AG04449 (cell line): ENCODE results near the gene LAMA2.

Experiments
- CTCF ChIA-PET: fragments of 350-600 bp; formaldehyde crosslinking; extraction: SDS; loops from one replicate; lab custom pipeline; 2021; ENCODE audit warnings: antibody characterized with exemption; lab: Yijun Ruan, JAX
- POLR2A ChIA-PET: fragments of 400-600, 350-600 bp; formaldehyde crosslinking; extraction: SDS; loops from one replicate; lab custom pipeline; 2020; ENCODE audit warnings: antibody characterized with exemption, inconsistent platforms; lab: Yijun Ruan, JAX
- DNase-seq: peaks from one replicate; pipeline ENCODE4 v3.0.0-alpha.2; 2010; ENCODE audit warnings: low read depth, low spot score
- H3K4me3 ChIP-seq: 2 replicates; pipeline ENCODE4 v1.5.1; 2011; ENCODE audit warnings: low read depth, mild to moderate bottlenecking, control low read depth, low read length
- CTCF ChIP-seq: IDR thresholded peaks from one replicate; pipeline ENCODE4 v1.5.1; 2011; ENCODE audit warnings: mild to moderate bottlenecking, moderate library complexity, low read length, control low read depth, inconsistent platforms; ENCODE audit not compliant: insufficient read depth; ENCODE audit errors: missing control alignments

LAMA2 gene

GRCh38 chr6:129543981-129544380, 661.0 kb downstream of the LAMA2 start:
- CTCF ChIA-PET: no interaction called here
- POLR2A ChIA-PET: no interaction called here
- no peak for TF ChIP-seq CTCF
- DNase-seq: no peak
- no peak overlapping the region for H3K4me3 ChIP-seq

GRCh38 chr6:129544892-129545612, 662.1 kb downstream of the LAMA2 start:
- ChIA-PET POLR2A (no interaction called here), CTCF (interaction anchor here (1.4 kb wide), 1 partner anchor 30 kb away, joined by 3 read pairs; no protein-coding TSS in a partner anchor)
- no peak overlapping the region for H3K4me3 ChIP-seq
- no peak for TF ChIP-seq CTCF
- DNase-seq: no peak

- no peak for TF ChIP-seq CTCF
- no peak overlapping the region for H3K4me3 ChIP-seq
- POLR2A ChIA-PET: no interaction called here
- CTCF ChIA-PET: interaction anchor here (0.9 to 1.4 kb wide), 4 partner anchors 10 to 51 kb away, joined by 3 to 4 read pairs (median 3); no protein-coding TSS in a partner anchor
- no peak for DNase-seq
Observed at GRCh38 chr6:129546702-129547101, 663.8 kb downstream of the LAMA2 start.

GRCh38 chr6:129551486-129551885, 668.5 kb downstream of the LAMA2 start:
- no peak for TF ChIP-seq CTCF
- no peak for DNase-seq
- CTCF ChIA-PET: interaction anchor here (1.0 kb wide), 1 partner anchor 13 kb away, joined by 3 read pairs; no protein-coding TSS in a partner anchor
- POLR2A ChIA-PET: no interaction called here
- no peak overlapping the region for H3K4me3 ChIP-seq

GRCh38 chr6:129552413-129552812, 669.5 kb downstream of the LAMA2 start:
- no peak for DNase-seq
- ChIA-PET CTCF (interaction anchor here (0.8 kb wide), 1 partner anchor 45 kb away, joined by 3 read pairs; no protein-coding TSS in a partner anchor), POLR2A (no interaction called here)
- TF ChIP-seq CTCF: no peak
- no peak overlapping the region for H3K4me3 ChIP-seq

GRCh38 chr6:129555206-129555832, 672.4 kb downstream of the LAMA2 start:
- no peak for TF ChIP-seq CTCF
- POLR2A ChIA-PET: no interaction called here
- peak; percentile 33 for DNase-seq
- no peak overlapping the region for H3K4me3 ChIP-seq
- CTCF ChIA-PET: interaction anchor here (1.1 kb wide), 2 partner anchors 10 to 20 kb away, joined by 3 read pairs; no protein-coding TSS in a partner anchor
